CD4-positive, CD25-positive, alpha-beta regulatory T cell (primary cell): Measurements from ENCODE around the gene CTBP1. TPM values are rescaled to one million over a fixed set of nuclear protein-coding genes. Genes with fewer than 3 reads are reported as not detected.

Experiments used
- ATAC-seq, 2 donors: fragments of 150-1000 bp; cut with Tn5 transposase; one replicate each; pipeline ENCODE4 v1.10.0; 2021; ENCODE audit warnings: low read depth in 2 of 2, moderate number of reproducible peaks in 2 of 2, moderate library complexity in 1 of 2
- DNase-seq, 3 donors: peaks; one replicate each; pipeline versions ENCODE4 v3.0.0 to v3.0.0-alpha.2; 2012 to 2022; ENCODE audit warnings: mixed read lengths in 1 of 3
- H3K27ac ChIP-seq: one replicate; pipeline ENCODE4 v1.7.0; 2013; ENCODE audit warnings: mild to moderate bottlenecking, low read length; ENCODE audit not compliant: insufficient read depth, poor library complexity, severe bottlenecking
- H3K27me3 ChIP-seq: one replicate; pipeline ENCODE4 v1.7.0; 2013; ENCODE audit warnings: low read length; ENCODE audit not compliant: control insufficient read depth, insufficient read depth
- H3K36me3 ChIP-seq: one replicate; pipeline ENCODE4 v1.7.0; 2013; ENCODE audit warnings: mild to moderate bottlenecking, low read length, moderate library complexity; ENCODE audit not compliant: control insufficient read depth, insufficient read depth
- H3K4me1 ChIP-seq: 2 replicates; pipeline ENCODE4 v1.7.0; 2013; ENCODE audit warnings: mild to moderate bottlenecking, low read length; ENCODE audit not compliant: insufficient read depth, control insufficient read depth, poor library complexity, severe bottlenecking
- H3K4me3 ChIP-seq: one replicate; pipeline ENCODE4 v1.7.0; 2013; ENCODE audit warnings: low read depth, mild to moderate bottlenecking, low read length, moderate library complexity
- H3K9me3 ChIP-seq, 2 experiments: 1 replicate in 1 of 2; 2 replicates in 1 of 2; pipeline ENCODE4 v1.7.0; 2013; ENCODE audit warnings: low read length in 2 of 2, mild to moderate bottlenecking in 1 of 2, moderate library complexity in 1 of 2; ENCODE audit not compliant: control insufficient read depth in 2 of 2
- H3K27ac Mint-ChIP-seq, 3 donors: one replicate each; pipeline ENCODE4 v1.8.0; 2020 to 2022; ENCODE audit warnings: mild to moderate bottlenecking in 3 of 3, mixed read lengths in 3 of 3, moderate library complexity in 2 of 3
- H3K27me3 Mint-ChIP-seq: one replicate; pipeline ENCODE4 v1.8.0; 2022; ENCODE audit warnings: mild to moderate bottlenecking, mixed read lengths
- H3K36me3 Mint-ChIP-seq: one replicate; pipeline ENCODE4 v1.8.0; 2020; ENCODE audit warnings: mixed read lengths
- H3K4me1 Mint-ChIP-seq, 4 donors: one replicate each; pipeline ENCODE4 v1.8.0; 2020 to 2022; ENCODE audit warnings: mixed read lengths in 4 of 4, mild to moderate bottlenecking in 1 of 4
- H3K4me3 Mint-ChIP-seq, 4 donors: one replicate each; pipeline ENCODE4 v1.8.0; 2020 to 2022; ENCODE audit warnings: mild to moderate bottlenecking in 4 of 4, mixed read lengths in 4 of 4, moderate library complexity in 3 of 4
- H3K9me3 Mint-ChIP-seq, 7 donors: one replicate each; pipeline ENCODE4 v1.8.0; 2020 to 2022; ENCODE audit warnings: mixed read lengths in 7 of 7, mild to moderate bottlenecking in 3 of 7, moderate library complexity in 2 of 7
- polyA plus RNA-seq, 4 donors: library from polyadenylated mRNA; unstranded; fragments of 300-500 nt; fragmentation: Illumina TruSeq; gene quantifications; one replicate each; pipeline ENCODE4 v1.2.3, GENCODE V29; 2021
- total RNA-seq: library from RNA; stranded (reverse); gene quantifications from one replicate; pipeline ENCODE4 v1.2.3, GENCODE V29; 2022

CTBP1 gene
- total and polyA plus RNA-seq, 5 donors from 2014 or later = 32.4 to 198 (median 67.2) TPM

GRCh38 chr4:1229117-1229849 is 19.6 kb downstream of the CTBP1 start:
- no peaks in the 10 kb centered on the region for H3K9me3 Mint-ChIP-seq
- Histone ChIP-seq H3K27ac (no peak overlapping the region), H3K9me3 (no peaks in the 10 kb centered on the region), H3K27me3 (no peaks in the 10 kb centered on the region), H3K4me3 (no peak overlapping the region), H3K36me3 (peaks cover 78% of the 10 kb centered on the region), H3K4me1 (no peaks in the 10 kb centered on the region)
- no peak overlapping the region for H3K27ac Mint-ChIP-seq
- no peaks in the 10 kb centered on the region for H3K27me3 Mint-ChIP-seq
- ATAC-seq = no peak
- peaks cover 0 to 7% (median 2%) of the 10 kb centered on the region in 4 donors for H3K4me1 Mint-ChIP-seq
- H3K36me3 Mint-ChIP-seq = peaks cover 30% of the 10 kb centered on the region
- no peak overlapping the region for H3K4me3 Mint-ChIP-seq
- no peak for DNase-seq

- Mint-ChIP-seq H3K27me3 (no peaks in the 10 kb centered on the region), H3K36me3 (peaks cover 31% of the 10 kb centered on the region), H3K27ac (no peak overlapping the region), H3K4me3 (no peak overlapping the region), H3K4me1 (peaks cover 0 to 7% (median 2%) of the 10 kb centered on the region in 4 donors), H3K9me3 (no peaks in the 10 kb centered on the region)
- Histone ChIP-seq H3K27ac (no peak overlapping the region), H3K4me3 (no peak overlapping the region), H3K4me1 (no peaks in the 10 kb centered on the region), H3K27me3 (no peaks in the 10 kb centered on the region), H3K9me3 (no peaks in the 10 kb centered on the region), H3K36me3 (peaks cover 74% of the 10 kb centered on the region)
- DNase-seq = no peak
- no peak for ATAC-seq
Measured at GRCh38 chr4:1227816-1228215, 21.1 kb downstream of the CTBP1 start.

- H3K9me3 ChIP-seq = no peaks in the 10 kb centered on the region
- no peak for DNase-seq
- Mint-ChIP-seq H3K4me1 (peaks cover 0 to 7% (median 2%) of the 10 kb centered on the region in 4 donors), H3K9me3 (no peaks in the 10 kb centered on the region), H3K36me3 (peaks cover 27% of the 10 kb centered on the region), H3K4me3 (no peak overlapping the region), H3K27me3 (no peaks in the 10 kb centered on the region), H3K27ac (no peak overlapping the region)
- no peak for ATAC-seq
- H3K27me3 ChIP-seq = no peaks in the 10 kb centered on the region
- H3K4me3 ChIP-seq = no peak overlapping the region
- no peak overlapping the region for H3K27ac ChIP-seq
- H3K4me1 ChIP-seq = no peaks in the 10 kb centered on the region
- peaks cover 65% of the 10 kb centered on the region for H3K36me3 ChIP-seq
Measured at GRCh38 chr4:1226598-1226997, 22.3 kb downstream of the CTBP1 start.

GRCh38 chr4:1226144-1226481 is 22.8 kb downstream of the CTBP1 start:
- peaks cover 32% of the 10 kb centered on the region for H3K36me3 Mint-ChIP-seq
- no peak overlapping the region for H3K4me3 ChIP-seq
- no peak overlapping the region for H3K27ac ChIP-seq
- peak overlapping the region in 1 of 3 donors; percentile 46 for H3K27ac Mint-ChIP-seq
- peaks cover 63% of the 10 kb centered on the region for H3K36me3 ChIP-seq
- no peaks in the 10 kb centered on the region for H3K9me3 ChIP-seq
- H3K4me3 Mint-ChIP-seq = no peak overlapping the region
- H3K4me1 ChIP-seq = no peaks in the 10 kb centered on the region
- H3K4me1 Mint-ChIP-seq = peaks cover 0 to 7% (median 2%) of the 10 kb centered on the region in 4 donors
- DNase-seq = no peak
- no peak for ATAC-seq
- no peaks in the 10 kb centered on the region for H3K27me3 ChIP-seq
- H3K27me3 Mint-ChIP-seq = no peaks in the 10 kb centered on the region
- no peaks in the 10 kb centered on the region for H3K9me3 Mint-ChIP-seq

GRCh38 chr4:1225272-1226143 is 23.4 kb downstream of the CTBP1 start:
- no peaks in the 10 kb centered on the region for H3K9me3 Mint-ChIP-seq
- Histone ChIP-seq H3K4me1 (no peaks in the 10 kb centered on the region), H3K36me3 (peaks cover 59% of the 10 kb centered on the region), H3K27me3 (no peaks in the 10 kb centered on the region), H3K9me3 (no peaks in the 10 kb centered on the region), H3K27ac (no peak overlapping the region), H3K4me3 (no peak overlapping the region)
- ATAC-seq = no peak
- peaks cover 37% of the 10 kb centered on the region for H3K36me3 Mint-ChIP-seq
- no peak for DNase-seq
- H3K4me3 Mint-ChIP-seq = no peak overlapping the region
- peaks cover 0 to 7% (median 2%) of the 10 kb centered on the region in 4 donors for H3K4me1 Mint-ChIP-seq
- no peaks in the 10 kb centered on the region for H3K27me3 Mint-ChIP-seq
- no peak overlapping the region for H3K27ac Mint-ChIP-seq

GRCh38 chr4:1223841-1224809 is 24.8 kb downstream of the CTBP1 start:
- Mint-ChIP-seq H3K4me1 (peaks cover 5 to 11% (median 8%) of the 10 kb centered on the region in 4 donors), H3K4me3 (peak overlapping the region in 1 of 4 donors; percentile 29), H3K36me3 (peaks cover 45% of the 10 kb centered on the region), H3K27me3 (no peaks in the 10 kb centered on the region), H3K9me3 (no peaks in the 10 kb centered on the region), H3K27ac (peak overlapping the region in 2 of 3 donors; percentile 26 to 64)
- DNase-seq (no peak), ATAC-seq (no peak)
- no peak overlapping the region for H3K27ac ChIP-seq
- no peak overlapping the region for H3K4me3 ChIP-seq
- H3K4me1 ChIP-seq = peaks cover 4% of the 10 kb centered on the region
- H3K27me3 ChIP-seq = no peaks in the 10 kb centered on the region
- H3K9me3 ChIP-seq = no peaks in the 10 kb centered on the region
- H3K36me3 ChIP-seq = peaks cover 56% of the 10 kb centered on the region

- ATAC-seq = no peak
- Histone ChIP-seq H3K4me1 (peaks cover 11% of the 10 kb centered on the region), H3K27ac (no peak overlapping the region), H3K9me3 (no peaks in the 10 kb centered on the region), H3K36me3 (peaks cover 52% of the 10 kb centered on the region), H3K27me3 (no peaks in the 10 kb centered on the region), H3K4me3 (no peak overlapping the region)
- H3K27ac Mint-ChIP-seq = no peak overlapping the region
- no peaks in the 10 kb centered on the region for H3K27me3 Mint-ChIP-seq
- no peak overlapping the region for H3K4me3 Mint-ChIP-seq
- no peak for DNase-seq
- peaks cover 47% of the 10 kb centered on the region for H3K36me3 Mint-ChIP-seq
- peaks cover 12 to 20% (median 15%) of the 10 kb centered on the region in 4 donors for H3K4me1 Mint-ChIP-seq
- H3K9me3 Mint-ChIP-seq = no peaks in the 10 kb centered on the region
Measured at GRCh38 chr4:1222938-1223690, 25.8 kb downstream of the CTBP1 start.
